GM21576 (cell line): ENCODE measurements around the gene ODAD4.

Source experiments
- ATAC-seq: cut with Tn5 transposase; IDR thresholded peaks from one replicate; pipeline ENCODE4 v1.9.1; 2021; ENCODE audit warnings: mild to moderate bottlenecking, moderate library complexity; ENCODE audit not compliant: unreplicated experiment

Gene ODAD4

DNA sequence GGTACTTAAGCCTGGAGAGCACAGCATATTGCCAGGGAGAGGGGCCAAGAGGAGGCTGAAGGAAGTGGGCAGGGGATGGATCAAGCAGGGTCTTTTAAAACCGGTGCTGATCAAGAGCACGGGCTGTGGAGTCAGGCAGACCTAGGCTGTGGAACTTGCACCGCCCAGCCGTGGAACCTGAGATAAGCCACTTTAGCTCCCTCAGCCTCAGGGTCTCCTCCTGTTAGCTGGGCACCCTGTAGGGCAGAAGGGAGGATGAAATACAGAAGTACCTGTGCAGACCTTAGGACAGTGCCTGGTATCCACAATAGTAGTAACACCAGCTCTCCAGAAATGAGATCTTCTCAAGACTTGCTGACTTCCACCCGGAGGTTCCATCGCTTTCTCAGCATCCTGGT is 9.3 kb downstream of the ODAD4 start:
- ATAC-seq: no peak

DNA sequence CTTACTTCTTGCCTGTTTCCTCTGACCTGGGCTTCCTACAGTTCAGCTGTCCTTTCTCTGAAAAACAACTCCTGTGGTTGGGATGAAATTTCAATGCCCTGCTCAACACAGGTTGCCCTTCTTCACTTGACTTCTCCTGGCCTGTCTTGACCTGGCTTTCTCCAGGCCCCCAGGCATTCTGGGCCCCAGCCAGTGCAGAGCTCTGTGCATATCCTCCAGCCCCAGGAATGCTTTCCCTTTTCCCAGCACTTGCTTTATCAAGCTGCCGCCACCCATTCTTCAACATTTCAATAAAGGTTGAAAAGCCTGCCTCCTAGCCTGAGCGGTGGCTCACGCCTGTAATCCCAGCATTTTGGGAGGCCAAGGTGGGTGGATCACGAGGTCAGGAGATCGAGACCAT is 10.8 kb downstream of the ODAD4 start:
- no peak for ATAC-seq

GRCh38 chr17:41942626-41943373 is 12.4 kb downstream of the ODAD4 start:
- no peak for ATAC-seq

GRCh38 chr17:41943492-41943891 is 13.1 kb downstream of the ODAD4 start:
- no peak for ATAC-seq

DNA sequence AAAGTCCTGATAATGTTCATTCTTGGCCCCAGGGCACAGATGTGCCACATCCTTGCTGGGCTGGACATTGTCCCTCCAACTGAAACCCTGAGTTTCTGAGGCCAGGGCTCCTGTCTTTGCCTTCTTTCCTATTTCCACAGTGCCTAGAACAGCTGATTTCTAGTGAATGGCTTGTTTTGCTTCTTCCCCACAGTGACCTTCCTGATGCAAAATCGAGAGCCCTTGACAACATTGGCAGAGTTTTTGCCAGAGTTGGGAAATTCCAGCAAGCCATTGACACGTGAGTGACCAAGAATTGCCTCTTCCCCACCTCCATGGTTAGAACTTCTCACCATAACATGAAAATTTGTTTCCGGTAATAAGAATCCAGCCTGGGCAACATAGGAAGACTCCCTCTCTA is 14.5 kb downstream of the ODAD4 start:
- ATAC-seq: no peak

GRCh38 chr17:41948762-41949460 is 18.5 kb downstream of the ODAD4 start:
- no peak for ATAC-seq

GRCh38 chr17:41956522-41956921 is 26.1 kb downstream of the ODAD4 start:
- no peak for ATAC-seq

DNA sequence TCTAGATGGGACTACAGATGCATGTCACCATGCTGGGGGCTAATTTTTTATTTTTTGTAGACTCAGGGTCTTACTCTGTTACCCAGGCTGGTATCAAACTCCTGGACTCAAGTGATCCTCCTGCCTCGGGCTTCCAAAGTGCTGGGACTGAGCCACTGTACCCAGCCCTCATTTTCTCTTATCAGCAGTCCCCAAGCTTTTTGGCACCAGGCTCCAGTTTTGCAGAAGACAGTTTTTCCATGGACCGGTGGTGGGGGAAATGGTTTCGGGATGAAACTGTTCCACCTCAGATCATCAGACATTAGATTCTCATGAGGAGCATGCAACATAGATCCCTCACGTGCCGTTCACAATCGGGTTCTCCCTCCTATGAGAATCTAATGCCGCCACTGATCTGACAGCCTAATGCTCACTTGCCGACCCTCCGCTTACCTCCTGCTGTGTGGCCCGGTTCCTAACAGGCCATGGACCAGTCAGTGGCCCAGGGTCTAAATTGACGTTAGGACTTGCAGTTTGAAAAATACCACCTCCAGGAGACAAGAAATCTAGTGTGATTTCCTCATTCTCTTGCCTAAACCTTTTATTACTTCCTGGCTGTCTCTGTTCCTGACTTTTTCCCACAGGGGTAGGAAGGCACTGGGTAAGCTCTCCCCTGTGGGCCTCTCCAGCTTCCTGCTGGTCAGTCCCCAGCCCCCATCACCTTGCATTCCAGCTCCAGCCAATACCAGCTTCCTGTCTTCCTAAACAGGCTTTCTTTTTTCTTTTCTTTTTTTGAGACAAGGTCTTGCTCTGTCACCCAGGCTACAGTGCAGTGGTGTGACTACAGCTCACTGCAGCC is 26.8 kb downstream of the ODAD4 start:
- no peak for ATAC-seq

- no peak for ATAC-seq
These were observed 27.5 kb downstream of the ODAD4 start for GRCh38 chr17:41957869-41958439.

DNA sequence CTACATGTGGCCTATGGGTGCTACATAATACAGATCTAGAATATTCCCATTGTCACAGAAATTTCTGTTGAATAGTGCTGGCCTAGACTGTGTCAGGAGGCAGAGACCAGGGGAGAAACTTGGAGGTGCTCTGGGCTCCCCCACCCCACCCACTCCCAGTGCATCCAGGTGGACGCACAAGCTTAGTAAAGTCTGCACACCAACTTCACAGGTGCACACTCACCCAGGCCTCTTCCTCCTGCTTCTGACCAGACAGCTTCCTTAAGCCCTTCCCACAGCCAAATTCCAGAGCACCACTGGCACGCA is 28.6 kb downstream of the ODAD4 start:
- no peak for ATAC-seq

DNA sequence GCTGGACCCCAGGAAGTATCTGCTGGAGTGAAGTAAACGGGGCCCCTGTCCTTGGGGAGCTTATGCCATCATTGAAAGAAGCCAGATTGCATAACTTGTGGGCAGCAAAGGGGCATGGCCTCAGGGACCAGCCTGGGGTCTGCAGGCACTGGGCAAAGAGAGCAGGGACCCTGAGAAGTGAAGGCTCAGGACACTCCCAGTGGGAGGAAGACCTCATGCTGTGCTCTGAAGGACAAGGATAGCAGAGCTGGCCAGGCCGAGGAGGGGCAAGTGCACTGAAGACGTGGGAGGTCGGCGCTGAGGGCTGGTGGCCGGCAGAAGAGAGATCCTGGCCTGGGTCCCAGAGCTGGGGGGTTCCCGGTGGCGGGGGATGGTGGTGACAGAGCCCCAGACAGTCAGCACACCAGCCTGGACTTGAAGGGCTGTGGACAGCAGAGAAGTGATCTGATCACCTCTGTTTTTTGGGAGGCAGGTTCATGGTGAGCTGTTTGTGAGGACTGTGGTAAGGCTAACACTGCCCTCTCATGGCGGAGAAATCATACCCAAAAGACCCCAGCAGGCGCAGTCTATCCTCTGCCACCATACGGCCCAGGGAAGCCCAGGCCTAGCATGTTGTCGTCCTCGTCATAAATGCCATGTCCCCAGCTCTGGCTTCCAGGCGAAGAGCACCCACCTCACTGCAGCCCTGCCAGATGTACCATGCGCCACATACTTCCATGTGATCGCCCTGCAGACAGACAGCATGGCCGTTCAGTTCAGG is 29.1 kb downstream of the ODAD4 start:
- ATAC-seq: no peak

DNA sequence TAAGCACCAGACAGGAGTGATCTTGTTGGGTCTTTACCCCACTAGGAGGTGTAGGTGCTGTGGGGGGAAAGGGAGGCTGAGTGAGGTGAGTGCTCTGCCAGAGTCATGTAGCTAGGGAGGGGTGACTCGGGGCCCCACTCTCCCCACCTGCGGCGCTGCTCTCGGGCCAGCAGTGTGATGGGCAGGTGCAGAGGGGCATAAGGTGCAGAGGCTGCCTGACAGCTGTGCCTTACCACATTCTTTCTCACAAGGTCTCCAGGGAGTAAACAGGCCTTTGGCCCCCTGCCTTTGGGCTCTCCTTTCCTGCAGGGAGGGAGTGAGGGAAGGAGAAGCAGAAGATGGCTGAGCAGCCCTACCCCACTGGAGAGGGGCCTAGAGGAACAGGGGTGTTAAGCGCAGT is 31.7 kb downstream of the ODAD4 start:
- ATAC-seq: no peak

DNA sequence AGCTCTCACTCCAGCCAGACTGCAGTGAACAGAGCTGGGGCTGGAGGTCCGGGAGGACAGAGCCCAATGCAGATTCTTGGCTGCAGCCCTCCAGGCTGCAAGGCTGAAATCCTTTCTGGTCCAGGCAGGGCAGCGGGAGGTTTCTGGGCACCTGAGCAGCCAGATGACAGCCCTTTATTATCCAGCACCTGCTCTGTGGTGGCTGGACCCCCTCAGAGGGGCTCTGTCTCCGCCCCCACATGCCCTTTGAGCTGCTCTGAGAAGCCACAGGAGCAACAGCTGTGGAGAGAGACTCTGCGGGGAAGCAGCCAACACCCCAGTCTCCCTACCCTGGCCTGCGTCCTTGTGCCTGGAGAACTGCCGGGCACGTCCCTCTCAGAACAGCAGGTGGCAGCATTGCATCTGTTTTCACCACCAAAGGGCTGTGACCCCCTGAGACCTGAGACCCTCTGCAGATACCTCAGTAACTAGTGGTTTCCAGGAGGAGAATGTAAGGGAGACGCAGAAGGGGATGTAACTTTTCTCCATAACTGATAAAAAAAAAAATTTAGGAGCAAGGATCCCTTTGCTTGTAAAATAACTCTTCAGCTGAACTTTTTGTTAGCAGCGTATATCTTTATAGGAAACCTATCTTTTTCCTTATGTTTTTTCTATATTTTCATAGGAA is 32.5 kb downstream of the ODAD4 start:
- ATAC-seq: no peak

- no peak for ATAC-seq
These were observed 35.5 kb downstream of the ODAD4 start for GRCh38 chr17:41965694-41966462.

- ATAC-seq: peak; percentile 58
These were observed 36.2 kb downstream of the ODAD4 start, which contains the start of gene CNP for GRCh38 chr17:41966463-41967140. CNP (plus strand) TSS chr17:41966795; CDS start chr17:41966885, 90 bp downstream.

GRCh38 chr17:41967141-41967920 is 36.9 kb downstream of the ODAD4 start:
- no peak for ATAC-seq

DNA sequence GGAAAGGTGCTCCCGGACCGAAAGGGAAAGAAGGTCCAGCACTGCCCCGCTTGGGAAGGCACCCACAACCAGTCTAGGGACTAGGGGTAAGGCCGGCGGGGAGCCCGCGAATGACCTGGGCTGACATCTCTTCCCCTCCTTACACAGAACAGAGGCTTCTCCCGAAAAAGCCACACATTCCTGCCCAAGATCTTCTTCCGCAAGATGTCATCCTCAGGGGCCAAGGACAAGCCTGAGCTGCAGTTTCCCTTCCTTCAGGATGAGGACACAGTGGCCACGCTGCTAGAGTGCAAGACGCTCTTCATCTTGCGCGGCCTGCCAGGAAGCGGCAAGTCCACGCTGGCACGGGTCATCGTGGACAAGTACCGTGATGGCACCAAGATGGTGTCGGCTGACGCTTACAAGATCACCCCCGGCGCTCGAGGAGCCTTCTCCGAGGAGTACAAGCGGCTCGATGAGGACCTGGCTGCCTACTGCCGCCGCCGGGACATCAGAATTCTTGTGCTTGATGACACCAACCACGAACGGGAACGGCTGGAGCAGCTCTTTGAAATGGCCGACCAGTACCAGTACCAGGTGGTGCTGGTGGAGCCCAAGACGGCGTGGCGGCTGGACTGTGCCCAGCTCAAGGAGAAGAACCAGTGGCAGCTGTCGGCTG is 37.6 kb downstream of the ODAD4 start:
- ATAC-seq: no peak

DNA sequence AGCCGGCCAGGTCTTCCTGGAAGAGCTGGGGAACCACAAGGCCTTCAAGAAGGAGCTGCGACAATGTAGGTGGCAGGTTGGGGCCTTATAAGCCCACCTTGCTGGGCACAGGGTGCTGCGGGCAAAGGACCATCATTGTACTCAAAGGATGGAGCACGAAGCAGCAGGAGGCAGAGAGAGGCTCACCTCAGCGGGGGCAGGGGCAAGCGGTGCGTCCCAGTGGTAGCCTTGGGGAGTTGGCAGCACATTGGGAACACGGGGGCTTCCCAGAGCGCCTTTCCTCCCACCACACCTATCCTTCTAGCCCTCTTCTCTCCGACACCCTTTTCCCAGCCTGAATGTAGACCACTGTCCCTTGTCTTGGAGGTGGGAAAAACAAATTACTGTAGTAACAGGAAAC is 38.3 kb downstream of the ODAD4 start:
- ATAC-seq: no peak
